Activated CD8-positive, alpha-beta memory T cell treated with anti-CD3 and anti-CD28 coated beads, Interleukin-2, amount 50 U/mL, for 4 hours (primary cell): ENCODE results near the gene NLRP4.
"Not testable (repeated sequence)": the region's sequence is repeated elsewhere in the genome, so short reads cannot be mapped to it uniquely, and the experiment has no call there.

ENCODE experiments used
- DNase-seq: peaks from one replicate; pipeline ENCODE4 v3.0.0-alpha.2; 2020

Gene NLRP4

GRCh38 chr19:55882626-55883025, 46.3 kb downstream of the NLRP4 start:
- no peak for DNase-seq

GRCh38 chr19:55898911-55899310, 62.6 kb downstream of the NLRP4 start:
- no peak for DNase-seq

GRCh38 chr19:55901369-55902079, 65.2 kb downstream of the NLRP4 start:
- DNase-seq = no peak

GRCh38 chr19:55902080-55902751, 65.9 kb downstream of the NLRP4 start:
- no peak for DNase-seq

- DNase-seq = no peak
These were observed 70.9 kb downstream of the NLRP4 start for GRCh38 chr19:55907286-55907685.

GRCh38 chr19:55907746-55908145, 71.4 kb downstream of the NLRP4 start:
- no peak for DNase-seq

- DNase-seq = no peak
These were observed 73.5 kb downstream of the NLRP4 start for GRCh38 chr19:55909801-55910200.

GRCh38 chr19:55912916-55913315, 76.6 kb downstream of the NLRP4 start:
- DNase-seq = no peak

GRCh38 chr19:55913643-55914268, 77.4 kb downstream of the NLRP4 start:
- no peak for DNase-seq

GRCh38 chr19:55923556-55923955, 87.2 kb downstream of the NLRP4 start:
- DNase-seq = no peak

GRCh38 chr19:55927991-55928390, 91.7 kb downstream of the NLRP4 start:
- DNase-seq = no peak

GRCh38 chr19:55929258-55929657, 92.9 kb downstream of the NLRP4 start:
- not testable (repeated sequence) for DNase-seq

- DNase-seq = no peak
These were observed 94.7 kb downstream of the NLRP4 start for GRCh38 chr19:55930996-55931515.
